HCT116 (cell line): ENCODE results near the gene GRID2.

Source experiments
- EGR1 ChIP-seq: IDR thresholded peaks from 2 replicates; pipeline ENCODE4 v1.6.1; 2012; ENCODE audit warnings: low read depth
- ZNF274 ChIP-seq: fragments of 200-500 bp; sonication (Bioruptor generic); IDR thresholded peaks from 2 replicates; pipeline ENCODE4 v1.6.1; 2014; ENCODE audit warnings: mild to moderate bottlenecking, low read depth, low read length, inconsistent platforms
- TF ChIP-seq, protein P1 (sequence below), 3 experiments: fragments of 200-600 bp in 1 of 3; sonication (generic) in 1 of 3; IDR thresholded peaks in 2 of 3; conservative IDR thresholded peaks in 1 of 3; 2 replicates each; pipeline ENCODE4 v1.5.1; 2012 to 2017; ENCODE audit warnings: low read depth in 2 of 3, low read length in 2 of 3, antibody characterized with exemption in 1 of 3, borderline replicate concordance in 1 of 3, control low read depth in 1 of 3, mild to moderate bottlenecking in 1 of 3, mixed read lengths in 1 of 3, mixed run types in 1 of 3, moderate library complexity in 1 of 3; ENCODE audit not compliant: insufficient read depth in 1 of 3

DNA sequence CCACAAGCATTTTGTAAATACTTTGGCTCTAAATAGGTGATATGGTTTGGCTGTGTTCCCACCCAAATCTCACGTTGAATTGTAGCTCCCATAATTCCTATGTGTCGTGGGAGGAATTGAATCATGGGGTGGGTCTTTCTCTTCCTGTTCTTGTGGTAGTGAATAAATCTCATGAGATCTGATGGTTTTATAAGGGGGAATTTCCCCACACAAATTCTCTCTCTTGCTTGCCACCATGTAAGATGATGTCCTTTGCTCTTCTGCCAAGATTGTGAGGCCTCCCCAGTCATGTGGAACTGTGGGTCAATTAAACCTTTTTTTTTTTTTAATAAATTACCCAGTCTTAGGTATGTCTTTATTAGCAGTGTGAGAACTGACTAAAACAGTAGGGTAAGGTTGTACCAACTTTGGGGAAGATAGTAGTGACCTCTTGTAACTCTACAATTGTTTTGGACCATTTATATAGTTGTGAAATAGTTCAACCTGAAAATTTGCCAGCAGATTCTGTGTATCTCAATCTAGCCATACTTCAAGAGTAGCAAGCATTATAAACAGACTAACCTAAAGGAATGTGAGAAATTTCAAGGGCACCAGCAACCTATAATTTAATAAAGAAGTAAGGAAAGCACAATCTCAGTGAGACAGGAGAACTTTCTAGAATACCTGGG lies 727.8 kb downstream of the GRID2 start:
- TF ChIP-seq, protein P1, sequence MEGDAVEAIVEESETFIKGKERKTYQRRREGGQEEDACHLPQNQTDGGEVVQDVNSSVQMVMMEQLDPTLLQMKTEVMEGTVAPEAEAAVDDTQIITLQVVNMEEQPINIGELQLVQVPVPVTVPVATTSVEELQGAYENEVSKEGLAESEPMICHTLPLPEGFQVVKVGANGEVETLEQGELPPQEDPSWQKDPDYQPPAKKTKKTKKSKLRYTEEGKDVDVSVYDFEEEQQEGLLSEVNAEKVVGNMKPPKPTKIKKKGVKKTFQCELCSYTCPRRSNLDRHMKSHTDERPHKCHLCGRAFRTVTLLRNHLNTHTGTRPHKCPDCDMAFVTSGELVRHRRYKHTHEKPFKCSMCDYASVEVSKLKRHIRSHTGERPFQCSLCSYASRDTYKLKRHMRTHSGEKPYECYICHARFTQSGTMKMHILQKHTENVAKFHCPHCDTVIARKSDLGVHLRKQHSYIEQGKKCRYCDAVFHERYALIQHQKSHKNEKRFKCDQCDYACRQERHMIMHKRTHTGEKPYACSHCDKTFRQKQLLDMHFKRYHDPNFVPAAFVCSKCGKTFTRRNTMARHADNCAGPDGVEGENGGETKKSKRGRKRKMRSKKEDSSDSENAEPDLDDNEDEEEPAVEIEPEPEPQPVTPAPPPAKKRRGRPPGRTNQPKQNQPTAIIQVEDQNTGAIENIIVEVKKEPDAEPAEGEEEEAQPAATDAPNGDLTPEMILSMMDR (IDR thresholded peaks at IDR 0.05 in 2 of 3, conservative IDR thresholded peaks at IDR 0.05 in 1 of 3; ENCODE audit: borderline replicate concordance in 1 of 3, insufficient read depth in 1 of 3, low read depth in 2 of 3, low read length in 2 of 3) = no peak
- TF ChIP-seq EGR1 (no peak), ZNF274 (no peak)
